ENCODE measurements around the gene SEPTIN14. TPM values are rescaled to one million over a fixed set of nuclear protein-coding genes. Genes with fewer than 3 reads are reported as not detected.
"Not testable (repeated sequence)": the region's sequence is repeated elsewhere in the genome, so short reads cannot be mapped to it uniquely, and the experiment has no call there.

SEPTIN14 gene
- total RNA-seq (2014; rRNA removed; shearing (Covaris generic)), result not detected in 2 replicates

DNA sequence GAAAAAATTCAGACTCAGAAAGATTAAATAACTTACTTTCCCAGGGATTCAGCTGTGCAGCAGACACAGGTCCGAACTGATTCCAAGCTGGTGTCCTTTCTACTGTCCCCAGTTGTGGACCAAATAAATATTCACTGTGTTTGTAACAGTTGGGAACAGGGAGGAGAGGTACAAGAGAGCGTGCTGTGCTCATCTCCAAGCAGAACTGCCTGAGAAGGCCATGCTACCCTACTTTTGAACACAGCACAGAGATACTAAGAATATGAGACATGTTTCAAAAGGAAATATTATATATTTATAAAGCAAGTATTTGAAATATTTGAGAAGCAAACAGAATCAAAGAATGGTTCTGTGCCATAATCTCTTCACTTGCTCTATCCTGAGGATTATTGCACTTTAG, at the start of gene SEPTIN14:
Gene SEPTIN14, minus strand, starts transcription at position 101 of the 400 bp plus-strand sequence. CDS start 756 bp downstream, outside the sequence.
- not testable (repeated sequence) for DNase-seq (ENCODE audit: low spot score)

DNA sequence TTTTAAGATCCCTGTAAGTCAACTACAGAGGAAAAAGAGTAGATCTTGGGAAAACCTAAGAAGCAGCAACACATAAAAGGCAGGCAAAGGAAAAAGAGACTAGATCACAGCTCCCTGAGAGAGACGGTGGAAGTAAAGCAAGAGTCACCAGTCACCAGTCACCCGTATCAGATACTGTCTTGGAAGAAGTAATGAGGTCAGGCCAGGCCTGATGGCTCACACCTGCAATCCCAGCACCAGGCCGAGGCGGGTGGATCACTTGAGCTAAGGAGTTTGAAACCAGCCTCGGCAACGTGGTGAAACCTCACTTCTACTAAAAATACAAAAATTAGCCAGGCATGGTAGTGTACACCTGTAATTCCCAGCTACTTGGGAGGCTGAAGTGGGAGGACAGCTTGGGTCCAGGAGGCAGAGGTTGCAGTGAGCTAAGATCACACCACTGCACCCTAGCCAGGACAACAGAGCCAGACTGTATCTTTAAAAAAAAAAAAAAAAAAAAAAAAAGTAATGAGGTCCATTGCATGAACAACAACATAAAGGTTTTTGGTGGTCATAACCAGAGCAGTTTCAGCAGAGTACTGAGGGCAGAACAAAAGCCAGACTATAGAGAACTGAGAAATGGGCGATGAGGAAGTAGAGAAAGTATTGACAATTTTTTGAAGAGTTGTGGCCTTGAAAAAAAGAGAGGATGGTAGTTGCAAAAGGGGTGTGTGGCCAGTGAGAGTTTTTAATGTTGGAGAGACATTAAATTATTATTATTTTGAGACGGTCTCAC, 41.6 kb upstream of the SEPTIN14 start:
- DNase-seq (ENCODE audit: low spot score), result no peak

DNA sequence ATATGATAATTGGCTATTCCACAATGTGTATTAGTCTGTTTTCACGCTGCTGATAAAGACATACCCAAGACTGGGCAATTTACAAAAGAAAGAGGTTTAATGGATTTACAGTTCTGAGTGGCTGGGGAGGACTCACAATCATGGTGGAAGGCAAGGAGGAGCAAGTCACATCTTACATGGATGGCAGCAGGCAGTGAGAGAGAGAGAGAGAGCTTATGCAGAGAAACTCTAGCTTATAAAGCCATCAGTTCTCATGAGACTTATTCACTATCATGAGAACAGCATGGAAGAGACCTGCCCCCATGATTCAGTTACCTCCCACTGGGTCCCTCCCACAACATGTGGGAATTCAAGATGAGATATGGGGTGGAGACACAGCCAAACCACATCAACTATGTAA, 38.5 kb upstream of the SEPTIN14 start:
- not testable (repeated sequence) for DNase-seq (ENCODE audit: low spot score)

DNA sequence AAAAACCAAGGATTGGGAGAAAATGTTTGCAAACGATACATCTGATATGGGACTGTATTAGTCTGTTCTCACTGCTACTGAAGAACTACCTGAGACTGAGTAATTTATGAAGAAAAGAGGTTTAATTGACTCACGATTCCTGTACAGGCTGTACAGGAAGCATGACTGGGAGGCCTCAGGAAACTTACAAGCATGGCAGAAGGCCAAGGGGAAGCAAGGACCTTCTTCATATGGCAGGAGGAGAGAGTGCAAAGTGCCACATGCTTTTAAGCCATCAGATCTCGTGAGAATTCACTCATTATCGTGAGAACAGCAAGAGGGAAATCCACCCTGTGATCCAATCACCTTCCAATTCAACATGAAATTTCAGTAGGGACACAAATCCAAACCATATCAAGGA, 35.7 kb upstream of the SEPTIN14 start:
- DNase-seq (ENCODE audit: low spot score), result no peak

DNA sequence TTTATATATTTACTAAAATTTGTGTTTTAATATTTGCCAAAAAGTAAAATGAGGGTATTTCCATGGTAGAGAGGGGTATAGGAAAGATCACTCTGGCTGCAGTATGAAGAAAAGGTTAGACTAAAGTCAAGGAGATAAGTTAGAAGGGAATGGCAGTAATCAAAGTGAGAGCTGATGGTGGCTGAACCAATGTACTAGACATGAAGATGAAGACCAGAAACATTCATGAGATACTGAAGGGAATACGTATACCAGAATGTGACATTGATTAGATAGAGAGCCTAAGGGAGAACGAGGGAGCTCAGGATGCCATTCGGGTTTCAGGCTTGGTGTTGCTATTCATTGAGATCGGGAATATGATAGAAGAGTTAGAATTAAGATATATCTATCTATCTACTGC, 32.5 kb upstream of the SEPTIN14 start:
- no peak for DNase-seq (ENCODE audit: low spot score)

DNA sequence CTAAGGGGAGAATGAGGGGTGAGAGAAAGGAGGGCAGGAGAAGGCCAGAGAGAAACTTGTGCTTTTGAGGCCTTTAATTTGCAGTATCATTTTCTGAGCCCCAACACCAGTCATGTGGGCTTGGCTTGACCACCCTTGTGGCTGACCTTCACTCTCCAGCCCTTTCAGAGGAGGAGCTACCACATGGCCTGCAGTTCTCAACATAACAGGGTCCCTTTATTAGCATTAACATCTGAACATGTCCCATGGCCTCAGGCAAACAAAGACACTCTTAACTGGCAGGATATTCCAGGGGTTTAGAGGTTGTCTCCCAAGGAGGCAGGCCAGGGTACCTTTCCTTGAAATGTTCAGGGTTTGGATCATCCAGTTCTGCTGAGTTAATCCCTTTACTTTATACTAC, 31.4 kb upstream of the SEPTIN14 start:
- no peak for DNase-seq (ENCODE audit: low spot score)

DNA sequence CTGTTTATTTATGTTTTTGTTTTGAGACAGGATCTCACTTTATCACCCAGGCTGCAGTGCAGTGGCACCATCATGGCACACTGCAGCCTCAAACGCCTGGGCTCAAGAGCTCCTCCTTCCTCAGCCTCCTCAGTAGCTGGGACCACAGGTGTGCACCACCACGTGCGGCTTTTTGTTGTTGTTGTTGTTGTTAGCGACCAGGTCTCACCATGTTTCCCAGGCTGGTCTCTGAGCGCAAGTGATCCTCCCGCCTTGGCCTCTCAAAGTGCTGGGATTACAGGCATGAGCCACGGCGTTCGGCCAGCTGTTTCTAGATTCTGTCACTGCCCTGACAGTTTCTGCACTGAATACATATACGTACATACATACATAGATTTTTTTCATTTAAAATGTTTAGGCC, 25.8 kb upstream of the SEPTIN14 start:
- DNase-seq (ENCODE audit: low spot score), result peak; percentile 3

DNA sequence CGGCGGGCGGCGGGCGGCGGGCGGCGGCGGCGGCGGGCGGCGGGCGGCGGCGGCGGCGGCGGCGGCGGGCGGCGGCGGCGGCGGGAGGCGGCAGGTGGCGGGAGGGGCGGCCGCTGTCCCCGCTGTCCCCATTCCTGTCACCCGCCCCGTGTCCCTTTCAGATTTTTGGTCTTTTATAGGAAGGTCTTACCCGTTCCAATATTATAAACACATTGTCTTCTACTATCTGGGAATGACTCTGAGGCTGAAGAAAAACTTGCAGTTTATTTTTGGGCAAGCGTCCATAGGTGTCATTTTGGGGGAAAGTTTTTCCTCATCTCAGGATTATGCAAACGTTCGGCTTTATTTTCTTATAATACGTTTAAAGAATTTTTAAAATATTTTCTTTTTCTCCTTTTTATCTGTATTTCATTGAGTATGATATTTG, 25.3 kb upstream of the SEPTIN14 start:
- DNase-seq (ENCODE audit: low spot score), result peak; percentile 28

DNA sequence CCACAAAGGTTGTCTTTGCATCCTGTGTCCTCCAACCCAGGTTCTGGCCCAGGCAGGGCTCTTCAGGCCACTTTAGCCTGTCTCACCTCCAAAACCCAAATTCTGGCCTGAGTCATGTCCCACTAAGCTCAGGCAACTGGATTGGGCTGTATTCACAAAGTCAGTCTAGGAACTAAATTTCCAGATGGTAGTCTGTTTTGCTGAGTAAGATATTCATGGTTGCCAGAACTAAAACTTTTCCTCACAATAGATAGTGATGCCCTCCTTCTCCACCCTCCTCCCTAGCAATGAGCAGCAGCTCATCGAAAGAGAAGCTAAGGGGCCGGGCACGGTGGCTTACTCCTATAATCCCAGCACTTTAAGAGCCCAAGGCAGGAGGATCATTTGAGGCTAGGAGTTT, 21.8 kb upstream of the SEPTIN14 start:
- no peak for DNase-seq (ENCODE audit: low spot score)

DNA sequence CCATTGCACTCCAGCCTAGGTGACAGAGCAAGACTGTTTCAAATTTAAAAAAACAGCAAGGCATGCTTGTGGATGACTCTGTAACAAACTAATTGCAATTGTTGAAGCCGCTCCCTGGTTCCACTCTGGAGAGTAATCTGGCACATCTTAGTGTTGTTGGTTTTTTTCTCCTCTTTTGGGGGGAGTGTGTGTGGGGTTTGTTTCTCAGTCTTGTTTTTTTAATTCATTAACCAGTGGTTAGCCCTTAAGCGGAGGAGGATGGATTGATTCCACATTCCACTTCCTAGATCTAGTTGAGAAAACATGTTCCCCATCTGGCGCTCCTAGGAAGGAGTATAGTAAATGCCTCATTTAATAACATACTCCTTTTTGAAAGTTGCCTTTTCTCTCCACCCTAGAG, 16.1 kb upstream of the SEPTIN14 start:
- DNase-seq (ENCODE audit: low spot score), result no peak

DNA sequence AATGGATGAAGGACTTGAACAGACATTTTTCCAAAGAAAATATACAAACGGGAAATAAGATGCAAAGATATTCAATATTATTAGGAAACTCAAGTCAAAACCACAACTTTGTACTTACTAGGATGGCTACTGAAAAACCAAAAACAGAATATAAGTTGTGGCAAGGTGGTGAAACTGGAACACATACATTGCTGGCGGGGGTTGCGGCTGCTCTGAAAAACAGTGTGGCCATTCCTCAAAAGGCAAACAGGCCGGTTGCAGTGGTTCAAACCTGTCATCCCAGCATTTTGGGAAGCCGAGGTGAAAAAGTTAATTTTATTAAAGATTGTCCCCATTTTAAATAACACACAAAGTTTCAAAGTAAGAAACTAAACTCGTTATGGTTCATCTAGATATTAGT, 14.8 kb upstream of the SEPTIN14 start:
- no peak for DNase-seq (ENCODE audit: low spot score)

DNA sequence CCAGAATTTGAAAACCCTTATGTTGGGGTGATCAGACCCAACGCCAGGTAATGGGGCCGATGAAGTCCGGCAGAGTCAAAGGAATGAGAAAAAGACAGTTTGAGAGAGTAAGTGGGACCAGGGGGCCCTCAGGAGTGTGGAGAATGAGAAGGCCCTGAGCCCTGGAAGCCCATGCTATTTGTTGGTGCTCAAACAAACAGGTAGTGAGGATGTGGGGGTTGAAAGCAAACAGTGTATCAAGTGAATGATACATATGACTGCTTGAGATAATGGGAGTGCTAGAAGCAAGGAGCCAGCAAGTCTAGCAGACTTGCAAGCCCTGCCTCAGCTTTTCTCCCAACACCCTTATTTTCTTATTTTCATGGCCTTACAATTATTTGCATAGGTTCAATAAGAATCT, 11.2 kb upstream of the SEPTIN14 start:
- DNase-seq (ENCODE audit: low spot score), result no peak

DNA sequence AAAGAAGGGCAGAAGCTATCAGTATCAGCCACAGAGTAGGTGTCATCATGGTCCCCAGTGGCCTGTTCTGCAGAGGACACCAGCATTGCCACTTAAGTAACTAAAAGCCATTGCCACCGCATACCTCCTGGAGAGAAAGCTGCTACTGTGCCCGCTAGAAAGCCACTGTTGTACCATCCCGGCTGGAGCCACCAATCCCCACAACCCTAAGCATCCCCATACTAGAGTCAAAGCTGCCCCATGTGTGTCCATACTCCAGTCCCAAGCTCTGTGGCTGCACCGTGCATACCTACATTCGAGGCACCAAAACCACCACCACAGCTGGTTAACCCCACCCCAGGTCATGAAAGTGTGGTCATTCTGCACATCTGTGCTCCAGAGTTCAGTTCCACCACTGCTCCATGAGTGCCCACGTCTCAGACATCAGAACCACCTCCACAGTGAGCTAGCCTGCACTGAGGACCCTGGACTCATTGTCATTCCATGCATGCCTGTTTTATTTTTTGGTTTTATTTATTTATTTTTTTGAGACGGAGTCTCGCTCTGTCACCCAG, 9.5 kb upstream of the SEPTIN14 start:
- no peak for DNase-seq (ENCODE audit: low spot score)

DNA sequence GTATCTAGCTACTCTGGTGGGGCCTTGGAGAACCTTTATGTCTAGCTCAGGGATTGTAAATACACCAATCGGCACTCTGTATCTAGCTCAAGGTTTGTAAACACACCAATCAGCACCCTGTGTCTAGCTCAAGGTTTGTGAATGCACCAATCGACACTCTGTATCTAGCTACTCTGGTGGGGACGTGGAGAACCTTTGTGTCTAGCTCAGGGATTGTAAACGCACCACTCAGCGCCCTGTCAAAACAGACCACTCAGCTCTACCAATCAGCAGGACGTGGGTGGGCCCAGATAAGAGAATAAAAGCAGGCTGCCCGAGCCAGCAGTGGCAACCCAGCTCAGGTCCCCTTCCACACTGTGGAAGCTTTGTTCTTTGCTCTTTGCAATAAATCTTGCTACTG, 6.4 kb upstream of the SEPTIN14 start:
- DNase-seq (ENCODE audit: low spot score), result not testable (repeated sequence)

DNA sequence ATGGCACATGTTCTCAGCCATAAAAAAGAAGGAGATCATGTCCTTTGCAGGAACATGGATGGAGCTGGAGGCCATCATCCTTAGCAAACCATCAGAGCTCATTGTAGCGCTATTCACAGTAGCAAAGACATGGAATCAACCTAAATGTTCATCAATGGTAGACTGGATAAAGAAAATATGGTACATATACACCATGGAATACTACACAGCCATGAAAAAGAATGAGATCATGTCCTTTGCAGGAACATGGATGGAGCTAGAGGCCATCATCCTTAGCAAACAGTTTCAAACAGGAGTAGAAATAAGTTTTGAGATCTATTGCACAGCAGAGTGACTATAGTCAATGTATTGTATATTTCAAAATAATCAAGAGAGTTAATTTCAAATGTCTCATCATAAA, 17.4 kb downstream of the SEPTIN14 start:
- DNase-seq (ENCODE audit: low spot score), result not testable (repeated sequence)

DNA sequence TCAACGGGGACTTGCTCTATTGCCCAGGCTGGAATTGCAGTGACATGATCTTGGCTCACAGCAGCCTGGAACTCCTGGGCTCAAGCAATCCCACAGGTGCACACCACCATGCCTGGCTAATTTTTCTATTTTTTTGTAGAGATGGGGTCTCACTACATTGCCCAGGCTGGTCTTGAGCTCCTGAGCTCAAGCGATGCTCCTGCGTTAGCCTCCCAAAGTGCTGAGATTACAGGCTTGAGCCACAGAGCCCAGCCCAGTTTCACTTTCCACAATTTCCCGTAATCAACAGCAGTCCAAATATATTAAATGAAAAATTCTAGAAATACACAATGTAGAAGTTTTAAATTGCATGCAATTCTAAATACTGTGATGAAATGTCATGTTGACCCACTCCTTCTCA, 24.0 kb downstream of the SEPTIN14 start:
- no peak for DNase-seq (ENCODE audit: low spot score)

DNA sequence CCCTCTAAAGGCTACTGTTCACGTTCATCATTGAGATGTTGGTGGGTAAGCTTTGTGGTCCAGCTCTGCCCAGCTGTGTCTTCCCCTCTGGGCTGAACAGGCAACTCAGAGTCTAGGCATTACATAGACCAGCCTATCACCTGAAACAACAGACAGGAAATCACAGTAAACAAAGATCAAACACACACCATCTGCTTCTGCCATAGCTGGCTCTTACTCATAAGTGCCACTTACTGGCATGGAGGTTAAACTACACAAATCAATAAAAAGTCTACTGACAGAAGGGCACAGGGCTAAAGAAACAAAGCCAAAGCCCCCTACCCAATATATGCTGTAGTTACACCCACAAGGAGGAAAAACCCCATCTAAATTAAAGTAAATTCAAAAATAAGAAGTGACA, 35.0 kb downstream of the SEPTIN14 start:
- no peak for DNase-seq (ENCODE audit: low spot score)

DNA sequence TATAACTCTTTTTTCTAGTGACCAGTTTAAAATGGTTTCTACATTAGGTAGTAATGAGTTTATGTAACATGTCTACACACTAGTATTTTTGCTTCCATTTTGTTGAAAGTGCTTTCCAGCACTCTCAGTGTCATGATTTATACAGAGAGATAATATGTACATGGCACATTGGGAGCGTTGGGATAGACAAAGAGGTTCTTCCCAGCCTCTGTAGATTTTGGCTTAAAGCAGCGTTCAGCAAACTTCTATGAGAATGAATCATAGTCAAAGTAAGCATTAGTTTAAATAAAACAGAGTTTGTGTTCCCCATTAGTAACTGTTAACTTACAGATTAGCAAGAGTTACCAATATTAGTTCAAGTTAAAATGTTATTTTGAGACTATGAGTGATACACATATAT, 43.9 kb downstream of the SEPTIN14 start:
- DNase-seq (ENCODE audit: low spot score), result no peak

DNA sequence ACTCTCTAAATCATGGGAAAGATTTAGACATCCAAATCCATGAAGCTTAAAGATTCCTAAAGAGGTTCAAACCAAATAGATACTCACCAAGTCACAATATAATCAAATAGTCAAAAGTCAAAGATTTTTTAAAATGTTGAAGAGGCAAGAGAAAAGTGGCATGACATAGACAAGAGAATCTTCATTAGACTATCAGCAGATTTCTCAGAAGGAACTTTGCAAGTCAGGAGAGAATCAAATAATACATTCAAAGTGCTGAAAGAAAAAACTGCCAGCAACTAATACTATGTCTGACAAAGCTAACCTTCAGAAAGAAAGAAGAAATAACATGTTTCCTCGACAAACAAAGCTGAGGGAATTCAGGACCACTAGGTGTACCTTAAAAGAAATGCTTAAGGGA, 65.3 kb downstream of the SEPTIN14 start:
- DNase-seq (ENCODE audit: low spot score), result not testable (repeated sequence)

DNA sequence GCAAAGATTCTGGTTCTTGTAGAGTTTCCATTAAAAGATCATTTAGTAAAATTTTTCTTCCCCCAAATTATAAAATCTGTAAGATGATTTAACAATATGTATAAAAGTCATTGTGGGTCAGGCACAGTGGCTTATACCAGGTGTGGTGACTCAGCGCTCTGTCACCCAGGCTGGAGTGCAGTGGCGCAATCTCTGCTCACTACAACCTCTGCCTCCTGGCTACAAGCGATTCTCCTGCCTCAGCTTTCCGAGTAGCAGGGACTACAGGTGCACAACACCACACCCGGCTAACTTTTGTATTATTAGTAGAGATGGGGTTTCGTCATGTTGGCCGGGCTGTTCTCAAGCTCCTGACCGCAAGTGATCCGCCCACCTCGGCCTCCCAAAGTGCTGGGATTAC, 68.0 kb downstream of the SEPTIN14 start:
- peak; percentile 35 for DNase-seq (ENCODE audit: low spot score)

DNA sequence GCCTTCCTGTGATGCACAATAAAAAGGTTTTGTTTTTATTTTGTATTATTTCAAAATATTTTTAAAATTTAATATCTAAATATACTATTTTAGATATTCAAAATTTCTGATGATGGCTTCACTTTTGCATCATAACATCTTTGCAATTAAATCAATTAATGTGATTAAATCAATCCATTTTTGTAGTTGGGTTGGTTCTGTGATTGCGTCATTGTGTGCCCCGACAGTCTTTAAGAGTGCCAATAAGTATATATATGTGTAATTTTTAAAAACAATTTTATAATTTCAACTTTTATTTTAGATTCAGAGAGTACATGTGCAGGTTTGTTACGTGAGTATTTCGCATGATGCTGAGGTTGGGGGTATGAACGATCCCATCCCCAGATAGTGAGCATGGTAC, 70.5 kb downstream of the SEPTIN14 start:
- DNase-seq (ENCODE audit: low spot score), result no peak

DNA sequence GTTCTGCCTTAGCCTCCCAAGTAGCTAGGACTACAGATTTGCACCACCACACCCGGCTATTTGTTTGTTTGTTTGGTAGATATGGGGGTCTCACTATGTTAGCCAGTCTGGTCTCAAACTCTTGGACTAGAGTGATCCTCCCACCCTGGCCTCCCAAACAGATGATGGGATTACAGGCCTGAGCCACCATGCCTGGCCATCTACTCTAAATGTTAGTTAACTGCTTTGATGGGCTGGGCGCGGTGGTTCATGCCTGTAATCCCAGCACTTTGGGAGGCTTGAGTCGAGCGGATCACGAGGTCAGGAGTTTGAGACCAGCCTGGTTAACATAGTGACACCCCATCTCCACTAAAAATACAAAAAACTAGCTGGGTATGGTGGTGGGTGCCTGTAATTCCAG, 74.8 kb downstream of the SEPTIN14 start:
- DNase-seq (ENCODE audit: low spot score), result no peak

DNA sequence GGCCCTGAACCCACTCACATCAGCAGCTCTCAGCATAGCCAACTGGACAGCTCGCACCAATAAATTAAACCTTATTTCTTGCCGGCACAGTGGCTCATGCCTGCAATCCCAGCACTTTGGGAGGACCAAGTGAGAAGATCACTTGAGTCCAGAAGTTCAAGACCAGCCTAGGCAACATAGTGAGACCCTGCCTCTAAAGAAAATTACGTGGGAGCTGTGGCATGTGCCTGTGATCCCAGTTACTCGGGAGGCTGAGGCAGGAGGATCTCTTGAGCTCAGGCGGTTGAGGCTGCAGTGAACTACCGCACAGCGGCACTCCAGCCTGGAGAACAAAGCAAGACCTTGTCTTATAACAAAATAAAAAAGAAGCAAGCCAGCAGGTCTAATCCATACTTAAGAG, 75.7 kb downstream of the SEPTIN14 start:
- DNase-seq (ENCODE audit: low spot score), result no peak
